Neural progenitor cell (in vitro differentiated cells): Measurements from ENCODE around the gene LTA. TPM values are rescaled to one million over a fixed set of nuclear protein-coding genes. Genes with fewer than 3 reads are reported as not detected.
A peak's percentile ranks its signal among the peaks of the same experiment; 100 is the strongest.

ENCODE experiments used
- DNase-seq: peaks from one replicate; pipeline ENCODE4 v3.0.0-alpha.2; 2016; ENCODE audit warnings: low spot score
- H2AFZ ChIP-seq: fragments of 200-600 bp; sonication (generic); replicated peaks from 2 replicates; pipeline ENCODE4 v1.6.1; 2016; ENCODE audit warnings: antibody characterized with exemption
- H3F3A ChIP-seq: fragments of 200-600 bp; sonication (generic); 2 replicates; pipeline ENCODE4 v1.6.1; 2016; ENCODE audit warnings: antibody characterized with exemption, low read depth
- H3K27ac ChIP-seq: fragments of 200-600 bp; sonication (generic); 2 replicates; pipeline ENCODE4 v1.5.1; 2016; ENCODE audit warnings: mild to moderate bottlenecking
- H3K27me3 ChIP-seq: fragments of 200-600 bp; sonication (generic); 2 replicates; pipeline ENCODE4 v1.6.1; 2016; ENCODE audit warnings: mild to moderate bottlenecking, moderate library complexity
- H3K36me3 ChIP-seq: fragments of 200-600 bp; sonication (generic); 2 replicates; pipeline ENCODE4 v1.5.1; 2016
- H3K4me1 ChIP-seq: fragments of 200-600 bp; sonication (generic); 2 replicates; pipeline ENCODE4 v1.6.1; 2016; ENCODE audit warnings: mixed run types
- H3K4me2 ChIP-seq: fragments of 200-600 bp; sonication (generic); 2 replicates; pipeline ENCODE4 v1.6.1; 2016
- H3K4me3 ChIP-seq: fragments of 200-600 bp; sonication (generic); 2 replicates; pipeline ENCODE4 v1.5.1; 2016
- H3K79me2 ChIP-seq: fragments of 200-600 bp; sonication (generic); 2 replicates; pipeline ENCODE4 v1.6.1; 2016; ENCODE audit warnings: low read depth
- H3K9ac ChIP-seq: fragments of 200-600 bp; sonication (generic); 2 replicates; pipeline ENCODE4 v1.6.1; 2016
- H3K9me3 ChIP-seq: fragments of 200-600 bp; sonication (generic); 2 replicates; pipeline ENCODE4 v1.5.1; 2016; ENCODE audit warnings: low read depth
- H4K20me1 ChIP-seq: fragments of 200-600 bp; sonication (generic); 2 replicates; pipeline ENCODE4 v1.6.1; 2016; ENCODE audit warnings: low read depth
- H3K27ac Mint-ChIP-seq: 3 replicates; pipeline ENCODE4 v1.8.0; 2021; ENCODE audit warnings: mixed read lengths
- H3K27me3 Mint-ChIP-seq: 2 replicates; pipeline ENCODE4 v1.8.0; 2022; ENCODE audit warnings: low read depth, mild to moderate bottlenecking, inconsistent platforms, moderate library complexity, mixed read lengths; ENCODE audit not compliant: insufficient read depth
- H3K36me3 Mint-ChIP-seq: 3 replicates; pipeline ENCODE4 v1.8.0; 2021; ENCODE audit warnings: mixed read lengths
- H3K4me1 Mint-ChIP-seq: 3 replicates; pipeline ENCODE4 v1.8.0; 2021; ENCODE audit warnings: mixed read lengths
- H3K4me3 Mint-ChIP-seq: 3 replicates; pipeline ENCODE4 v1.8.0; 2021; ENCODE audit warnings: mild to moderate bottlenecking, moderate library complexity, mixed read lengths
- H3K9me3 Mint-ChIP-seq: 3 replicates; pipeline ENCODE4 v1.8.0; 2020; ENCODE audit warnings: mixed read lengths
- CTCF ChIP-seq: fragments of 200-600 bp; sonication (generic); IDR thresholded peaks from 2 replicates; pipeline ENCODE4 v1.5.1; 2017; ENCODE audit warnings: antibody characterized with exemption, mild to moderate bottlenecking
- EZH2 ChIP-seq: fragments of 200-600 bp; sonication (generic); IDR thresholded peaks from 2 replicates; pipeline ENCODE4 v1.6.1; 2017; ENCODE audit warnings: antibody characterized with exemption, mild to moderate bottlenecking, moderate library complexity
- EZH2phosphoT487 ChIP-seq: fragments of 200-600 bp; sonication (generic); IDR thresholded peaks from 2 replicates; pipeline ENCODE4 v1.6.1; 2017; ENCODE audit warnings: antibody characterized with exemption
- total RNA-seq: library from RNA; depleted of rRNA; stranded (reverse); fragments of >200 nt; gene quantifications from 2 replicates; pipeline ENCODE4 v1.2.3, GENCODE V29; 2015; ENCODE audit warnings: low replicate concordance

The LTA gene
- total RNA-seq, 1 donor from 2014 or later: not detected

- Histone ChIP-seq H3K4me3 (peak overlapping the region; percentile 69), H2AFZ (peak overlapping the region; percentile 87), H3K36me3 (no peaks in the 10 kb centered on the region), H3F3A (no peaks in the 10 kb centered on the region), H3K79me2 (no peaks in the 10 kb centered on the region), H3K9ac (peak overlapping the region; percentile 44), H3K27me3 (peaks cover 9% of the 10 kb centered on the region), H3K27ac (no peak overlapping the region), H3K4me2 (peak overlapping the region; percentile 94), H4K20me1 (no peaks in the 10 kb centered on the region), H3K9me3 (no peaks in the 10 kb centered on the region), H3K4me1 (peaks cover 11% of the 10 kb centered on the region)
- H3K27ac Mint-ChIP-seq: peak overlapping the region; percentile 90
- DNase-seq: peak; percentile 93
- H3K36me3 Mint-ChIP-seq: no peaks in the 10 kb centered on the region
- H3K9me3 Mint-ChIP-seq: no peaks in the 10 kb centered on the region
- H3K4me3 Mint-ChIP-seq: peak overlapping the region; percentile 95
- H3K27me3 Mint-ChIP-seq: peaks cover 17% of the 10 kb centered on the region
- peaks cover 15% of the 10 kb centered on the region for H3K4me1 Mint-ChIP-seq
- no peak for TF ChIP-seq EZH2phosphoT487
- TF ChIP-seq CTCF: peak; percentile 96
- peak; percentile 39 for TF ChIP-seq EZH2
Observed at GRCh38 chr6:31580807-31581433, 8.8 kb downstream of the LTA start.

GRCh38 chr6:31581434-31582229 is 9.5 kb downstream of the LTA start:
- Mint-ChIP-seq H3K27me3 (peaks cover 17% of the 10 kb centered on the region), H3K36me3 (no peaks in the 10 kb centered on the region), H3K4me1 (peaks cover 15% of the 10 kb centered on the region), H3K9me3 (no peaks in the 10 kb centered on the region), H3K27ac (peak overlapping the region; percentile 90), H3K4me3 (peak overlapping the region; percentile 95)
- H3K9me3 ChIP-seq: no peaks in the 10 kb centered on the region
- peak; percentile 27 for DNase-seq
- peaks cover 11% of the 10 kb centered on the region for H3K4me1 ChIP-seq
- no peaks in the 10 kb centered on the region for H3K36me3 ChIP-seq
- peak overlapping the region; percentile 69 for H3K4me3 ChIP-seq
- peak overlapping the region; percentile 44 for H3K9ac ChIP-seq
- no peaks in the 10 kb centered on the region for H3F3A ChIP-seq
- TF ChIP-seq CTCF (no peak), EZH2phosphoT487 (no peak), EZH2 (no peak)
- peak overlapping the region; percentile 94 for H3K4me2 ChIP-seq
- H3K79me2 ChIP-seq: no peaks in the 10 kb centered on the region
- H2AFZ ChIP-seq: peak overlapping the region; percentile 87
- no peak overlapping the region for H3K27ac ChIP-seq
- no peaks in the 10 kb centered on the region for H4K20me1 ChIP-seq
- H3K27me3 ChIP-seq: peaks cover 9% of the 10 kb centered on the region

GRCh38 chr6:31582230-31582643 is 10.1 kb downstream of the LTA start, which contains the start of gene LTB:
Gene LTB (minus strand): TSS chr6:31582424. CDS start chr6:31582417, 7 bp downstream.
- Histone ChIP-seq H3K36me3 (no peaks in the 10 kb centered on the region), H3K4me2 (peak within 1 kb of the TSS; percentile 94), H3K27me3 (peaks cover 9% of the 10 kb centered on the region), H3K4me3 (peak within 1 kb of the TSS; percentile 69), H4K20me1 (no peaks in the 10 kb centered on the region), H3K9ac (peak within 1 kb of the TSS; percentile 44), H3K27ac (no peak within 1 kb of the TSS), H2AFZ (peak within 1 kb of the TSS; percentile 87), H3F3A (no peaks in the 10 kb centered on the region), H3K4me1 (peaks cover 11% of the 10 kb centered on the region), H3K79me2 (no peaks in the 10 kb centered on the region), H3K9me3 (no peaks in the 10 kb centered on the region)
- no peak for DNase-seq
- peaks cover 17% of the 10 kb centered on the region for H3K4me1 Mint-ChIP-seq
- H3K27ac Mint-ChIP-seq: peak within 1 kb of the TSS; percentile 90
- peaks cover 18% of the 10 kb centered on the region for H3K27me3 Mint-ChIP-seq
- no peaks in the 10 kb centered on the region for H3K9me3 Mint-ChIP-seq
- H3K4me3 Mint-ChIP-seq: peak within 1 kb of the TSS; percentile 95
- TF ChIP-seq CTCF (no peak), EZH2phosphoT487 (no peak), EZH2 (no peak)
- no peaks in the 10 kb centered on the region for H3K36me3 Mint-ChIP-seq
